Left hindlimb (tissue), 1 donor: ENCODE results near the gene OR6M1.

ENCODE experiments used
- DNase-seq: peaks from one replicate; pipeline ENCODE4 v3.0.0-alpha.2; 2018

OR6M1 gene

GRCh38 chr11:123806249-123806648 is at the start of gene OR6M1:
TSS of gene OR6M1 (minus strand) at chr11:123806349. CDS start at chr11:123806349, 0 bp downstream.
- DNase-seq = no peak

- DNase-seq = no peak
Observed at GRCh38 chr11:123853038-123853437, 46.9 kb upstream of the OR6M1 start.

- DNase-seq = no peak
Observed at GRCh38 chr11:123852321-123852720, 46.2 kb upstream of the OR6M1 start.

GRCh38 chr11:123851110-123851509 is 45.0 kb upstream of the OR6M1 start:
- DNase-seq = no peak

- no peak for DNase-seq
Observed at GRCh38 chr11:123841174-123841573, 35.0 kb upstream of the OR6M1 start.

GRCh38 chr11:123839131-123839530 is 33.0 kb upstream of the OR6M1 start:
- DNase-seq = no peak

GRCh38 chr11:123838659-123839058 is 32.5 kb upstream of the OR6M1 start:
- no peak for DNase-seq

- no peak for DNase-seq
Observed at GRCh38 chr11:123838199-123838598, 32.0 kb upstream of the OR6M1 start.

GRCh38 chr11:123833095-123833494 is 26.9 kb upstream of the OR6M1 start:
- DNase-seq = no peak

GRCh38 chr11:123829745-123830144 is 23.6 kb upstream of the OR6M1 start:
- DNase-seq = no peak

- no peak for DNase-seq
Observed at GRCh38 chr11:123822599-123822998, 16.4 kb upstream of the OR6M1 start.

GRCh38 chr11:123822032-123822431 is 15.9 kb upstream of the OR6M1 start:
- no peak for DNase-seq

- DNase-seq = peak; percentile 29
Observed at GRCh38 chr11:123815122-123815521, 9.0 kb upstream of the OR6M1 start.

GRCh38 chr11:123801765-123802164 is 4.4 kb downstream of the OR6M1 start:
- no peak for DNase-seq

- peak; percentile 34 for DNase-seq
Observed at GRCh38 chr11:123800036-123800435, 6.1 kb downstream of the OR6M1 start.

GRCh38 chr11:123799438-123799837 is 6.7 kb downstream of the OR6M1 start:
- DNase-seq = peak; percentile 49

- no peak for DNase-seq
Observed at GRCh38 chr11:123798513-123799252, 7.5 kb downstream of the OR6M1 start.

- DNase-seq = no peak
Observed at GRCh38 chr11:123798079-123798478, 8.1 kb downstream of the OR6M1 start.

- DNase-seq = no peak
Observed at GRCh38 chr11:123797541-123797940, 8.6 kb downstream of the OR6M1 start.

- DNase-seq = no peak
Observed at GRCh38 chr11:123797114-123797513, 9.0 kb downstream of the OR6M1 start.

GRCh38 chr11:123796226-123796625 is 9.9 kb downstream of the OR6M1 start:
- DNase-seq = no peak

GRCh38 chr11:123783536-123783935 is 22.6 kb downstream of the OR6M1 start:
- DNase-seq = no peak

GRCh38 chr11:123778511-123778910 is 27.6 kb downstream of the OR6M1 start:
- DNase-seq = no peak

- DNase-seq = no peak
Observed at GRCh38 chr11:123775715-123776549, 30.2 kb downstream of the OR6M1 start.
